CD4-positive, alpha-beta T cell treated with Interleukin-2 at 100 ng/mL for 4 hours (primary cell): Measurements from ENCODE around the gene NCKAP1.

Source experiments
- DNase-seq: peaks from one replicate; pipeline ENCODE4 v3.0.0-alpha.2; 2020; ENCODE audit warnings: low spot score

Gene NCKAP1

GRCh38 chr2:182946958-182947369 lies 91.3 kb downstream of the NCKAP1 start:
- DNase-seq, result no peak

GRCh38 chr2:182943339-182943738 lies 94.9 kb downstream of the NCKAP1 start:
- DNase-seq, result no peak

GRCh38 chr2:182942756-182943155 lies 95.5 kb downstream of the NCKAP1 start:
- no peak for DNase-seq

- DNase-seq, result no peak
These were observed 96.3 kb downstream of the NCKAP1 start for GRCh38 chr2:182941919-182942318.

- DNase-seq, result no peak
These were observed 97.0 kb downstream of the NCKAP1 start for GRCh38 chr2:182941121-182941722.

GRCh38 chr2:182937870-182938269 lies 100.4 kb downstream of the NCKAP1 start:
- no peak for DNase-seq

- DNase-seq, result no peak
These were observed 104.6 kb downstream of the NCKAP1 start for GRCh38 chr2:182933629-182934028.

- no peak for DNase-seq
These were observed 108.3 kb downstream of the NCKAP1 start for GRCh38 chr2:182929972-182930371.

- no peak for DNase-seq
These were observed 114.0 kb downstream of the NCKAP1 start for GRCh38 chr2:182924306-182924705.

- DNase-seq, result no peak
These were observed 117.0 kb downstream of the NCKAP1 start for GRCh38 chr2:182921234-182921633.

- DNase-seq, result no peak
These were observed 117.6 kb downstream of the NCKAP1 start for GRCh38 chr2:182920631-182921056.

GRCh38 chr2:182920089-182920488 lies 118.2 kb downstream of the NCKAP1 start:
- no peak for DNase-seq

- DNase-seq, result no peak
These were observed 119.2 kb downstream of the NCKAP1 start for GRCh38 chr2:182918961-182919652.

GRCh38 chr2:182917924-182918323 lies 120.3 kb downstream of the NCKAP1 start:
- no peak for DNase-seq

GRCh38 chr2:182916417-182916816 lies 121.8 kb downstream of the NCKAP1 start:
- DNase-seq, result no peak

- DNase-seq, result no peak
These were observed 122.6 kb downstream of the NCKAP1 start for GRCh38 chr2:182915369-182916326.

- no peak for DNase-seq
These were observed 123.4 kb downstream of the NCKAP1 start for GRCh38 chr2:182914852-182915251.

- DNase-seq, result no peak
These were observed 125.2 kb downstream of the NCKAP1 start for GRCh38 chr2:182913064-182913463.

GRCh38 chr2:182912518-182912915 lies 125.7 kb downstream of the NCKAP1 start:
- DNase-seq, result no peak

GRCh38 chr2:182911813-182912517 lies 126.3 kb downstream of the NCKAP1 start:
- no peak for DNase-seq

- DNase-seq, result no peak
These were observed 127.3 kb downstream of the NCKAP1 start for GRCh38 chr2:182910965-182911364.
